Ovary (tissue), 9 donors: ENCODE measurements around the gene VPREB1. TPM values are rescaled to one million over a fixed set of nuclear protein-coding genes. Genes with fewer than 3 reads are reported as not detected.
"Not testable (repeated sequence)": the region's sequence is repeated elsewhere in the genome, so short reads cannot be mapped to it uniquely, and the experiment has no call there.

ENCODE experiments used
- DNase-seq, 5 donors: peaks; one replicate each; pipeline ENCODE4 v3.0.0-alpha.2; 2019 to 2020
- H3K27ac ChIP-seq, 2 donors: fragments of 200-600 bp; one replicate each; pipeline versions ENCODE4 v1.5.1 to v1.8.0; 2019 to 2022
- H3K27me3 ChIP-seq: fragments of 200-600 bp; one replicate; pipeline ENCODE4 v1.8.0; 2022
- H3K36me3 ChIP-seq: fragments of 200-600 bp; sonication (generic); one replicate; pipeline ENCODE4 v1.5.1; 2019
- H3K4me1 ChIP-seq: one replicate; pipeline ENCODE4 v1.8.1; 2013; ENCODE audit warnings: mild to moderate bottlenecking, moderate library complexity; ENCODE audit not compliant: insufficient read depth
- H3K4me3 ChIP-seq: fragments of 200-600 bp; sonication (generic); one replicate; pipeline ENCODE4 v1.5.1; 2017
- H3K9me3 ChIP-seq, 2 donors: fragments of 200-600 bp in 1 of 2; sonication (generic) in 1 of 2; one replicate each; pipeline versions ENCODE4 v1.5.1 to v1.8.1; 2013 to 2019; ENCODE audit warnings: mild to moderate bottlenecking in 1 of 2, moderate library complexity in 1 of 2
- EP300 ChIP-seq: sonication (generic); formaldehyde crosslinking; IDR thresholded peaks from one replicate; pipeline ENCODE4 v1.6.1; 2017; ENCODE audit warnings: antibody characterized with exemption
- POLR2A ChIP-seq: fragments of 450-650 bp; IDR thresholded peaks from one replicate; pipeline ENCODE4 v1.6.1; 2017; ENCODE audit warnings: antibody characterized with exemption, mild to moderate bottlenecking, moderate library complexity
- WGBS, 3 donors: extraction: QIAGEN DNeasy Blood & Tissue Kit in 1 of 3; methylation state at CpG; one replicate each; pipeline versions ENCODE4 v1.1.5 to v1.1.7; 2013 to 2017; 5-methylcytosine and 5-hydroxymethylcytosine counted together
- intact Hi-C, 4 donors: fragments of 100-400 bp; cut with DNase I; formaldehyde crosslinking; loops; one replicate each; pipeline versions ENCODE4 v1.11.0 to v1.15.1; 2022 to 2023
- polyA plus RNA-seq, 2 donors: library from polyadenylated mRNA; stranded (reverse); fragments of 200-250 nt in 1 of 2; fragments of 350-450 nt in 1 of 2; fragmentation: Illumina TruSeq in 1 of 2; extraction: RNeasy Lipid Tissue Mini Kit (QIAGEN cat#74804) in 1 of 2; gene quantifications; one replicate each; pipeline ENCODE4 v1.2.3, GENCODE V29; 2013 to 2014
- total RNA-seq, 7 donors: library from RNA; depleted of rRNA in 2 of 7; stranded (reverse); fragments of >200 nt in 2 of 7; fragmentation: NEBNext Ultra II Directional in 3 of 7; extraction: Animal tissue kit (Norgen Biotek cat#: 25700) in 3 of 7; gene quantifications; one replicate each; pipeline versions ENCODE4 v1.1.0 to v1.2.4, GENCODE V29; 2016 to 2023
- TF ChIP-seq, protein P1 (sequence below), 3 donors: fragments of 450-650 bp in 2 of 3; fragments of 200-600 bp in 1 of 3; IDR thresholded peaks; one replicate each; pipeline versions ENCODE4 v1.5.1 to v1.8.0; 2016 to 2022; ENCODE audit warnings: antibody characterized with exemption in 3 of 3, mild to moderate bottlenecking in 1 of 3
- donor health status: DM: no; HTN: no; CAD: no; lungs with moderate emphysema.
- donor health status: DM: no; HTN: no; CAD: no.
- donor health status: Bipolar disorder and iron deficiency.
- donor health status: DM: yes; HTN: yes; CAD: no.
- donor health status: DM: no; HTN: no; CAD: no.
- donor health status: DM: yes; HTN: yes; CAD: no.

VPREB1 gene
- total and polyA plus RNA-seq, 9 donors = not detected

DNA sequence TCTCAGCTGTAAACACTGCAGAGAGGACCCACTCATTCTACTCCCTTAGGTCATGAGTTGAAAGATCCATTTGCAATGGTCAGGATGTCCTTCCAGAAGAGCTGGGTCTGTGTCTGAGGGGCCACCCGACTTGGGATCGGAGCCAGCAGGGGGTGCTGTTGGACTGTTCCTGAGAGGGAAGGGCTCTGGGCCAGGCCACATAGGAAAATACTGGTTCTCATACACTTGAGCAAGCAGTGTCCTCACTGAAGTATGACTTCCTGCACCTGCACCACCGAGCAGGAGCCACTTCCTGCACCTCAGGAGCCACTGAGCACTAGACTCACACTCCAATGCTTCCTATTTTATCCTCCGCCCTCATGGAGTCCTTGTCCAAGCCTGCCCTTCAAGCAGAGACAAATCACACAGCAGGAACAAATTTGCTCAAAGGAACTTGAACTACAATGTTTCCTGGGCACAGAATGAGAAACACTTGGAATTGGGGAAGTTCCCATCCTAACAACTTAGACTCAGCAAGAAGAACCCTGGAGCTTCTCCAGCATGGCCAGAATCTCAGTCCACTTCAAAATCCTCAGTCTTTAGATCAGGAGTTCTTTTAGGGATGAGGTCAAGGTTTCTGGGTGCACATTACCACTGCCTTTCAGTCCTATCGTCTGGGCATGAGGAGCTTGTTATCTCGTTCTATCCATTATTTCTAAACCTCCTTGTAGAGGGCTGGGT lies 36.6 kb upstream of the VPREB1 start:
- WGBS, 3 donors = 19 to 39% (median 20%) methylated on average over 6 of the region's 6 CpGs
- intact Hi-C loops = no loop called here
- H3K9me3 ChIP-seq = no peaks in the 10 kb centered on the region

DNA sequence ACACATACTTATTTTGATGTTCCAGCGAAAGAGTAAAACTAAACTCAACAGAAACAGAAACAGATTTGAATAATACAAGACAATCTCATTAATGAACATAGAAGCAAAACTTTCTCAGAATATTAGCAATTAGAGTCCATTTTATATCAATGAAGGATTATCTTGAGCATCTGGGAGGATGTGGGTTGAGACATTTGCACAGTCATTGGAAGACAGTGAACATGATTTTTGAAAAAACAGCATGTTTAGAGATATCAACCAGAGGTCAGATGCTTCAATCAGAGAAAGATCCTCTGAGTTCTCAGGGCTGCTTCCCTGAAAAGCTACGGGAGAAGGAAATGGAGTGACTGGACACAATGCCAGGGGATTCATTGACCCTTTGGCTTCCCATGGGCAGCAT lies 35.9 kb upstream of the VPREB1 start:
- intact Hi-C loops = no loop called here
- no peak for TF ChIP-seq POLR2A
- no peak for TF ChIP-seq EP300
- TF ChIP-seq, protein P1, sequence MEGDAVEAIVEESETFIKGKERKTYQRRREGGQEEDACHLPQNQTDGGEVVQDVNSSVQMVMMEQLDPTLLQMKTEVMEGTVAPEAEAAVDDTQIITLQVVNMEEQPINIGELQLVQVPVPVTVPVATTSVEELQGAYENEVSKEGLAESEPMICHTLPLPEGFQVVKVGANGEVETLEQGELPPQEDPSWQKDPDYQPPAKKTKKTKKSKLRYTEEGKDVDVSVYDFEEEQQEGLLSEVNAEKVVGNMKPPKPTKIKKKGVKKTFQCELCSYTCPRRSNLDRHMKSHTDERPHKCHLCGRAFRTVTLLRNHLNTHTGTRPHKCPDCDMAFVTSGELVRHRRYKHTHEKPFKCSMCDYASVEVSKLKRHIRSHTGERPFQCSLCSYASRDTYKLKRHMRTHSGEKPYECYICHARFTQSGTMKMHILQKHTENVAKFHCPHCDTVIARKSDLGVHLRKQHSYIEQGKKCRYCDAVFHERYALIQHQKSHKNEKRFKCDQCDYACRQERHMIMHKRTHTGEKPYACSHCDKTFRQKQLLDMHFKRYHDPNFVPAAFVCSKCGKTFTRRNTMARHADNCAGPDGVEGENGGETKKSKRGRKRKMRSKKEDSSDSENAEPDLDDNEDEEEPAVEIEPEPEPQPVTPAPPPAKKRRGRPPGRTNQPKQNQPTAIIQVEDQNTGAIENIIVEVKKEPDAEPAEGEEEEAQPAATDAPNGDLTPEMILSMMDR (IDR thresholded peaks at IDR 0.05) = no peak
- WGBS, 3 donors = 30 to 67% (median 59%) methylated on average over 2 of the region's 2 CpGs
- H3K9me3 ChIP-seq = no peaks in the 10 kb centered on the region
- H3K4me3 ChIP-seq = no peak overlapping the region
- no peaks in the 10 kb centered on the region for H3K4me1 ChIP-seq
- H3K27me3 ChIP-seq = no peaks in the 10 kb centered on the region
- no peaks in the 10 kb centered on the region for H3K36me3 ChIP-seq
- DNase-seq = no peak
- H3K27ac ChIP-seq = no peak overlapping the region

More for the DNA sequence above, 36.6 kb upstream of the VPREB1 start:
- no peaks in the 10 kb centered on the region for H3K36me3 ChIP-seq
- H3K4me3 ChIP-seq = no peak overlapping the region
- no peaks in the 10 kb centered on the region for H3K27me3 ChIP-seq
- H3K27ac ChIP-seq = no peak overlapping the region
- DNase-seq = no peak
- H3K4me1 ChIP-seq = no peaks in the 10 kb centered on the region
- TF ChIP-seq POLR2A (no peak), EP300 (no peak)
- TF ChIP-seq, protein P1 (IDR thresholded peaks at IDR 0.05) = no peak

DNA sequence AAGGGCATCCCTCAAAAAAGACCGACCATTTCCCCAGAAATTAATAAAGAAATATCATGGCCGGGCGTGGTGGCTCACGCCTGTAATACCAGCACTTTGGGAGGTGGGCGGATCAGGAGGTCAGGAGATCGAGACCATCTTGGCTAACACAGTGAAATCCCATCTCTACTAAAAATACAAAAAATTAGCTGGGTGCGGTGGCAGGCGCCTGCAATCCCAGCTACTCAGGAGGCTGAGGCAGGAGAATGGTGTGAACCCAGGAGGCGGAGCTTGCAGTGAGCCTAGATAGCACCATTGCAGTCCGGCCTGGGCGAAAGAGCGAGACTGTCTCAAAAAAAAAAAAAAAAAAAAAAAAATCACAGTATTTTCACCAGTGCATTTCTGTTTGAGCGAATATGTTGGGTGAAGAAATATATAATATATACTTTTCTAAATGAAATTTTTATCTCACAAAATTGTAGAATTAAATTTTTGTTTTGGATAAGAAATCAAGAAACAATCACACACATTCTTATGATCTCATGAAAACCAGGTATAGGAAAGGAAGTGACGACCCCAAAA lies 35.4 kb upstream of the VPREB1 start:
- DNase-seq, H3K27me3 ChIP-seq, H3K27ac ChIP-seq, intact Hi-C loops, H3K4me3 ChIP-seq, H3K36me3 ChIP-seq, H3K4me1 ChIP-seq, H3K9me3 ChIP-seq: not testable (repeated sequence)
- 83 to 89% (median 88%) methylated on average over 14 of the region's 14 CpGs for WGBS, 3 donors

DNA sequence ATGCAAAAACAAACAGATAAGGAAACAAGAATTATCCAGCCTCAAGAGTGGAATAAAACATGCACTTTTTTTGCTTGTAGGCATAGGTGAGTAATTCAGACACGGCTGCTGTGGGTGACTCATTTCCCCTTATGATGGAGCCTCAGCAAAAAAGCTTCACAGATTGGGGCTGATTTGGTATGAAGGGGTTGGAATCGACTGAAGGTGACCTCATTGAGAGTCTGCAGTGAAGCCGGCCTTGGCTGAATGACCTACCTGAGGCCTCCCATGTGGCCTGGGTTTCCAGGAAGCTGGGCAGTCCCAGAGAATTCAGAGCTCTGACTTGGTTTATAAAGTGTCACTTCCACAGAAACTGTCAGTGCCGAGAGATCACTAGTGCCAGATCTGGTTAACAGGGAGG lies 34.2 kb upstream of the VPREB1 start:
- no peaks in the 10 kb centered on the region for H3K9me3 ChIP-seq
- H3K4me3 ChIP-seq = no peak overlapping the region
- TF ChIP-seq, protein P1 (IDR thresholded peaks at IDR 0.05) = no peak
- TF ChIP-seq POLR2A (no peak), EP300 (no peak)
- H3K36me3 ChIP-seq = no peaks in the 10 kb centered on the region
- intact Hi-C loops = no loop called here
- DNase-seq = no peak
- H3K27me3 ChIP-seq = no peaks in the 10 kb centered on the region
- no peaks in the 10 kb centered on the region for H3K4me1 ChIP-seq
- WGBS, 3 donors = 21 to 33% (median 23%) methylated on average over 4 of the region's 4 CpGs
- no peak overlapping the region for H3K27ac ChIP-seq
